ENCODE data around the gene BBS4. TPM values are rescaled to one million over a fixed set of nuclear protein-coding genes. Genes with fewer than 3 reads are reported as not detected.

The BBS4 gene
- total and polyA plus RNA-seq, 9 of the 15 experiments (the other 6 are each of a cell fraction or from before 2014, with no cell fraction given) = 25.1 to 80.7 (median 38.9) TPM

DNA sequence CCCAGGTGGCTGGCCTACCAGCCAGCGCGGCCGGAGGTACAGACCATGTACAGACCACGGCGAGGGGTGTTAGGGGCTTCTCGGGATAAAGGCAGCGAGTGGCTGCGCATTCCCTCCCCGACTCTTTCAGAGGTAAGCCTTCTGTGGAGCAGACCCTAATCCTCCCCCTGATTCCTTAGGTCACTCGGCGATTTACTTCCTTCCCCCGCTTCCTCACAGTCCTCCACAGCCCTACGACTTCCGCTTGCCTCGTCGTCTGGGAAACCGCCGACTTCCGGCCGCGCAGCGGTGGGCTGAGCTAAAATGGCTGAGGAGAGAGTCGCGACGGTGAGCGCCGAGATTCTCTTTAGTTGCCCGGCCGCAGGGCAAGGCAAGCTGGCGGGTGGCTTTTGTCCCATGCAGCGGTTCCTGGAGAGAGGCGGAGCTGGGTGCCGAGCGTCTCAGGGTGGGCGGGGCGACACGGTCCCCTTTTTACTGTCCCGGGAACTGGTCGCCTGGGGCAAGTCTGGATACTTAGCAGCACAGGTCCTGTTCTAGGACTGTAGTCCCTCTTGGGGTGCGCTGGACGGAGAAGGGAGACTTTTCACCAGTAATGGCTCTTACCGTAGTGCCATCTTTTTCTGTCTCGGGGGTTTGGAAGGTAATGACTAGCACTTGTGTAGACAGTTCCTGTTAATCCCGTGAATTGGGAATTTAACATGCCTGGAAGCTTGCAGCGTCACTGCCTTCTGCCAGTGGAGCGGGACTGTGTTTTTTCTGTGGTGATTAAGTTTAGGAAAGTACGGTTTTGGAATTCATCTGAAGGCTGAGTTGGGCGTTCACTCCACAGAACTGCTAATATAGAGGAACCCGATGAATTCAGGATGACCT lies at the start of gene BBS4, which contains the start of gene HIGD2B (continued):
- TF ChIP-seq MTA3 (IDR thresholded peaks at IDR 0.05; ENCODE audit: borderline replicate concordance) (peak; percentile 43; the same call in 1 of the 2 replicates), PHF8 (IDR thresholded peaks at IDR 0.05; ENCODE audit: borderline replicate concordance, low read length) (peak; percentile 91), BRD9 (IDR thresholded peaks at IDR 0.05; ENCODE audit: low read depth, partially characterized antibody) (no peak), RB1 (IDR thresholded peaks at IDR 0.05; ENCODE audit: low read depth) (no peak)
- TF ChIP-seq, protein P1, sequence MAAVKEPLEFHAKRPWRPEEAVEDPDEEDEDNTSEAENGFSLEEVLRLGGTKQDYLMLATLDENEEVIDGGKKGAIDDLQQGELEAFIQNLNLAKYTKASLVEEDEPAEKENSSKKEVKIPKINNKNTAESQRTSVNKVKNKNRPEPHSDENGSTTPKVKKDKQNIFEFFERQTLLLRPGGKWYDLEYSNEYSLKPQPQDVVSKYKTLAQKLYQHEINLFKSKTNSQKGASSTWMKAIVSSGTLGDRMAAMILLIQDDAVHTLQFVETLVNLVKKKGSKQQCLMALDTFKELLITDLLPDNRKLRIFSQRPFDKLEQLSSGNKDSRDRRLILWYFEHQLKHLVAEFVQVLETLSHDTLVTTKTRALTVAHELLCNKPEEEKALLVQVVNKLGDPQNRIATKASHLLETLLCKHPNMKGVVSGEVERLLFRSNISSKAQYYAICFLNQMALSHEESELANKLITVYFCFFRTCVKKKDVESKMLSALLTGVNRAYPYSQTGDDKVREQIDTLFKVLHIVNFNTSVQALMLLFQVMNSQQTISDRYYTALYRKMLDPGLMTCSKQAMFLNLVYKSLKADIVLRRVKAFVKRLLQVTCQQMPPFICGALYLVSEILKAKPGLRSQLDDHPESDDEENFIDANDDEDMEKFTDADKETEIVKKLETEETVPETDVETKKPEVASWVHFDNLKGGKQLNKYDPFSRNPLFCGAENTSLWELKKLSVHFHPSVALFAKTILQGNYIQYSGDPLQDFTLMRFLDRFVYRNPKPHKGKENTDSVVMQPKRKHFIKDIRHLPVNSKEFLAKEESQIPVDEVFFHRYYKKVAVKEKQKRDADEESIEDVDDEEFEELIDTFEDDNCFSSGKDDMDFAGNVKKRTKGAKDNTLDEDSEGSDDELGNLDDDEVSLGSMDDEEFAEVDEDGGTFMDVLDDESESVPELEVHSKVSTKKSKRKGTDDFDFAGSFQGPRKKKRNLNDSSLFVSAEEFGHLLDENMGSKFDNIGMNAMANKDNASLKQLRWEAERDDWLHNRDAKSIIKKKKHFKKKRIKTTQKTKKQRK (IDR thresholded peaks at IDR 0.05; ENCODE audit: borderline replicate concordance, low read depth, low read length) = no peak
- TF ChIP-seq, protein P2, sequence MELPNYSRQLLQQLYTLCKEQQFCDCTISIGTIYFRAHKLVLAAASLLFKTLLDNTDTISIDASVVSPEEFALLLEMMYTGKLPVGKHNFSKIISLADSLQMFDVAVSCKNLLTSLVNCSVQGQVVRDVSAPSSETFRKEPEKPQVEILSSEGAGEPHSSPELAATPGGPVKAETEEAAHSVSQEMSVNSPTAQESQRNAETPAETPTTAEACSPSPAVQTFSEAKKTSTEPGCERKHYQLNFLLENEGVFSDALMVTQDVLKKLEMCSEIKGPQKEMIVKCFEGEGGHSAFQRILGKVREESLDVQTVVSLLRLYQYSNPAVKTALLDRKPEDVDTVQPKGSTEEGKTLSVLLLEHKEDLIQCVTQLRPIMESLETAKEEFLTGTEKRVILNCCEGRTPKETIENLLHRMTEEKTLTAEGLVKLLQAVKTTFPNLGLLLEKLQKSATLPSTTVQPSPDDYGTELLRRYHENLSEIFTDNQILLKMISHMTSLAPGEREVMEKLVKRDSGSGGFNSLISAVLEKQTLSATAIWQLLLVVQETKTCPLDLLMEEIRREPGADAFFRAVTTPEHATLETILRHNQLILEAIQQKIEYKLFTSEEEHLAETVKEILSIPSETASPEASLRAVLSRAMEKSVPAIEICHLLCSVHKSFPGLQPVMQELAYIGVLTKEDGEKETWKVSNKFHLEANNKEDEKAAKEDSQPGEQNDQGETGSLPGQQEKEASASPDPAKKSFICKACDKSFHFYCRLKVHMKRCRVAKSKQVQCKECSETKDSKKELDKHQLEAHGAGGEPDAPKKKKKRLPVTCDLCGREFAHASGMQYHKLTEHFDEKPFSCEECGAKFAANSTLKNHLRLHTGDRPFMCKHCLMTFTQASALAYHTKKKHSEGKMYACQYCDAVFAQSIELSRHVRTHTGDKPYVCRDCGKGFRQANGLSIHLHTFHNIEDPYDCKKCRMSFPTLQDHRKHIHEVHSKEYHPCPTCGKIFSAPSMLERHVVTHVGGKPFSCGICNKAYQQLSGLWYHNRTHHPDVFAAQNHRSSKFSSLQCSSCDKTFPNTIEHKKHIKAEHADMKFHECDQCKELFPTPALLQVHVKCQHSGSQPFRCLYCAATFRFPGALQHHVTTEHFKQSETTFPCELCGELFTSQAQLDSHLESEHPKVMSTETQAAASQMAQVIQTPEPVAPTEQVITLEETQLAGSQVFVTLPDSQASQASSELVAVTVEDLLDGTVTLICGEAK (IDR thresholded peaks at IDR 0.05) = peak; percentile 94
- TF ChIP-seq, protein P2 (CRISPR knock-in tag; IDR thresholded peaks at IDR 0.05) = no peak
- TF ChIP-seq, protein P3, sequence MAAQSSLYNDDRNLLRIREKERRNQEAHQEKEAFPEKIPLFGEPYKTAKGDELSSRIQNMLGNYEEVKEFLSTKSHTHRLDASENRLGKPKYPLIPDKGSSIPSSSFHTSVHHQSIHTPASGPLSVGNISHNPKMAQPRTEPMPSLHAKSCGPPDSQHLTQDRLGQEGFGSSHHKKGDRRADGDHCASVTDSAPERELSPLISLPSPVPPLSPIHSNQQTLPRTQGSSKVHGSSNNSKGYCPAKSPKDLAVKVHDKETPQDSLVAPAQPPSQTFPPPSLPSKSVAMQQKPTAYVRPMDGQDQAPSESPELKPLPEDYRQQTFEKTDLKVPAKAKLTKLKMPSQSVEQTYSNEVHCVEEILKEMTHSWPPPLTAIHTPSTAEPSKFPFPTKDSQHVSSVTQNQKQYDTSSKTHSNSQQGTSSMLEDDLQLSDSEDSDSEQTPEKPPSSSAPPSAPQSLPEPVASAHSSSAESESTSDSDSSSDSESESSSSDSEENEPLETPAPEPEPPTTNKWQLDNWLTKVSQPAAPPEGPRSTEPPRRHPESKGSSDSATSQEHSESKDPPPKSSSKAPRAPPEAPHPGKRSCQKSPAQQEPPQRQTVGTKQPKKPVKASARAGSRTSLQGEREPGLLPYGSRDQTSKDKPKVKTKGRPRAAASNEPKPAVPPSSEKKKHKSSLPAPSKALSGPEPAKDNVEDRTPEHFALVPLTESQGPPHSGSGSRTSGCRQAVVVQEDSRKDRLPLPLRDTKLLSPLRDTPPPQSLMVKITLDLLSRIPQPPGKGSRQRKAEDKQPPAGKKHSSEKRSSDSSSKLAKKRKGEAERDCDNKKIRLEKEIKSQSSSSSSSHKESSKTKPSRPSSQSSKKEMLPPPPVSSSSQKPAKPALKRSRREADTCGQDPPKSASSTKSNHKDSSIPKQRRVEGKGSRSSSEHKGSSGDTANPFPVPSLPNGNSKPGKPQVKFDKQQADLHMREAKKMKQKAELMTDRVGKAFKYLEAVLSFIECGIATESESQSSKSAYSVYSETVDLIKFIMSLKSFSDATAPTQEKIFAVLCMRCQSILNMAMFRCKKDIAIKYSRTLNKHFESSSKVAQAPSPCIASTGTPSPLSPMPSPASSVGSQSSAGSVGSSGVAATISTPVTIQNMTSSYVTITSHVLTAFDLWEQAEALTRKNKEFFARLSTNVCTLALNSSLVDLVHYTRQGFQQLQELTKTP (IDR thresholded peaks at IDR 0.05; ENCODE audit: low read depth in 1 of 2, partially characterized antibody in 2 of 2) = peak in 1 of 2 experiments; percentile 0

Data from K562 (cell line).